Stimulated activated effector memory CD8-positive, alpha-beta T cell treated with anti-CD3 and anti-CD28 coated beads, Interleukin-12 subunit alpha, Interleukin-12 subunit beta, amount 100 ng/mL, for 72 hours (primary cell): ENCODE measurements around the gene MRNIP.
A peak's percentile ranks its signal among the peaks of the same experiment; 100 is the strongest.

Source experiments
- ATAC-seq: fragments of 150-1000 bp; cut with Tn5 transposase; 2 replicates; pipeline ENCODE4 v1.10.0; 2021
- DNase-seq, 2 donors: peaks; one replicate each; pipeline ENCODE4 v3.0.0; 2021 to 2022; ENCODE audit warnings: low spot score in 2 of 2
- H3K27ac Mint-ChIP-seq: one replicate; pipeline ENCODE4 v1.8.0; 2022; ENCODE audit warnings: mild to moderate bottlenecking, mixed read lengths
- H3K36me3 Mint-ChIP-seq: one replicate; pipeline ENCODE4 v1.8.0; 2022; ENCODE audit warnings: mild to moderate bottlenecking, mixed read lengths
- H3K4me1 Mint-ChIP-seq: one replicate; pipeline ENCODE4 v1.8.0; 2022; ENCODE audit warnings: mixed read lengths
- H3K4me3 Mint-ChIP-seq: one replicate; pipeline ENCODE4 v1.8.0; 2022; ENCODE audit warnings: mild to moderate bottlenecking, mixed read lengths
- H3K9me3 Mint-ChIP-seq: one replicate; pipeline ENCODE4 v1.8.0; 2022; ENCODE audit warnings: mixed read lengths

MRNIP gene

GRCh38 chr5:179893076-179893957 is 34.7 kb upstream of the MRNIP start:
- no peak overlapping the region for H3K27ac Mint-ChIP-seq
- H3K4me1 Mint-ChIP-seq, result no peaks in the 10 kb centered on the region
- H3K36me3 Mint-ChIP-seq, result peaks cover 43% of the 10 kb centered on the region
- ATAC-seq (peak; percentile 6), DNase-seq (no peak)
- H3K9me3 Mint-ChIP-seq, result no peaks in the 10 kb centered on the region
- no peak overlapping the region for H3K4me3 Mint-ChIP-seq

- no peak for DNase-seq
- no peaks in the 10 kb centered on the region for H3K4me1 Mint-ChIP-seq
- no peak overlapping the region for H3K27ac Mint-ChIP-seq
- no peaks in the 10 kb centered on the region for H3K9me3 Mint-ChIP-seq
- no peak for ATAC-seq
- H3K4me3 Mint-ChIP-seq, result no peak overlapping the region
- peaks cover 36% of the 10 kb centered on the region for H3K36me3 Mint-ChIP-seq
These were observed 33.6 kb upstream of the MRNIP start for GRCh38 chr5:179892255-179892654.

- Mint-ChIP-seq H3K27ac (no peak overlapping the region), H3K36me3 (peaks cover 43% of the 10 kb centered on the region), H3K4me1 (peaks cover under 1% of the 10 kb centered on the region), H3K4me3 (no peak overlapping the region), H3K9me3 (no peaks in the 10 kb centered on the region)
- ATAC-seq, result no peak
- no peak for DNase-seq
These were observed 32.4 kb upstream of the MRNIP start for GRCh38 chr5:179890751-179891682.

DNA sequence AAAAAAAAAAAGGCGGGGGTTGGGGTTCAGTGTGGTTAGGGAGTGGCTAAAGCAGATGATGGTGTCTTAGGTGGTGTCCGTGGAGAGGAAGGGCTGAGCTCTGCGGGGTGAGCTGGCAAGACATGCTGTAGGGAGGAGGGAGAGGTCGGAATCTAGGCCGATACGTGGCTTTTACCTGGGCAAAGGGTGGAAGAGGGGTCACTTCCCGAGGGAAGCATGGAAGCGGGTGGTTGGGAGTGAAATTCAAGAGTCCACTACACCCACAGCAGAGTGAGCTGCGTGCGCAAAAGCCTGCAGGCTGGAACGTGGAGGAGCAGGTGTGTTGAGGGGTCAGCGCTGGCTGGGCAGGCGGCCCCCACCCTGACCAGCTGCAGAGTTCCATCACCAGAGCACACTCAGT is 31.3 kb upstream of the MRNIP start:
- peaks cover 46% of the 10 kb centered on the region for H3K36me3 Mint-ChIP-seq
- peaks cover 6% of the 10 kb centered on the region for H3K4me1 Mint-ChIP-seq
- H3K4me3 Mint-ChIP-seq, result no peak overlapping the region
- no peak overlapping the region for H3K27ac Mint-ChIP-seq
- no peak for ATAC-seq
- DNase-seq, result no peak
- no peaks in the 10 kb centered on the region for H3K9me3 Mint-ChIP-seq

DNA sequence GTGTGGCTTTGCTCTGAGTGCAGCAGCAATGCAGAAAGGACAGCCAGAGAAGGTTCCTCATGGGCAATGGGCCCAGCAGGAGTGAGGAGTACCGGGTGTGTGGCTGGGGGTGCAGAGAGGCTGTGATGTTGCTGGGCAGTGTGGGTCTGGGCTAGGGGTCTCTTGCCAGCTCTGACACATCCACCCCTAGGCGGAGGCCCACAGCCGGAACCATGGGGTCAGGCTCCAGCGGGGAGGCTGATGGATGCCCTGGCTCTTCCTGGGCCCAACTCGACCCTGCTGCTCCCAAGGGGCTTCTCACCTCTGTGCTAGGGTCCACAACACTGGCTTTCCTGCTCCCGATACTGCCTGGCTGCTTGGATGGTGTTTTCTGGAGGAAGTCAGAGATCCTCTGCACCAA is 29.2 kb upstream of the MRNIP start:
- ATAC-seq (no peak), DNase-seq (no peak)
- Mint-ChIP-seq H3K9me3 (peaks cover 9% of the 10 kb centered on the region), H3K4me3 (no peak overlapping the region), H3K36me3 (peaks cover 61% of the 10 kb centered on the region), H3K4me1 (peaks cover 6% of the 10 kb centered on the region), H3K27ac (no peak overlapping the region)

DNA sequence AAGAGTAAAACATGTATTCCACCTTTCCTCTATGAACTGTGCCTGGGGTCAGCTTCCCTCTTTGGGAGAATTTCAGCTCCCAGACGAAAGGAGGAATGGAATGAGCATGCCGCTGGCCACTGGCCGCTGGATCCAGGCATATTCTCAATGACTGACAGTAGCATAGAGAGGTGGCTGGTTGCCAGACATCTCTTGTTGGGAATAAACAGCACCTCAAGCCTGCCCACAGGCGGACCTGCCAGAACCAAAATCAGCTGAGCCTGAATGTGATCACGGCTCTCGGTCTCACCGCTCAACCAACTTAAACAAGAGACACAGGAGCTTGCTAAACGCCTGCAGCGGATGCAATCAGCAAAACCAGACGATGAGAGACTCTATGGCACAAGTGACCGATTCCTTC is 28.5 kb upstream of the MRNIP start:
- H3K4me1 Mint-ChIP-seq, result peaks cover 6% of the 10 kb centered on the region
- ATAC-seq, result no peak
- H3K27ac Mint-ChIP-seq, result no peak overlapping the region
- peaks cover 9% of the 10 kb centered on the region for H3K9me3 Mint-ChIP-seq
- H3K4me3 Mint-ChIP-seq, result no peak overlapping the region
- peaks cover 61% of the 10 kb centered on the region for H3K36me3 Mint-ChIP-seq
- no peak for DNase-seq

- Mint-ChIP-seq H3K9me3 (peaks cover 9% of the 10 kb centered on the region), H3K36me3 (peaks cover 67% of the 10 kb centered on the region), H3K4me1 (peaks cover 6% of the 10 kb centered on the region), H3K27ac (no peak overlapping the region), H3K4me3 (no peak overlapping the region)
- ATAC-seq (no peak), DNase-seq (no peak)
These were observed 27.7 kb upstream of the MRNIP start for GRCh38 chr5:179886190-179886911.

DNA sequence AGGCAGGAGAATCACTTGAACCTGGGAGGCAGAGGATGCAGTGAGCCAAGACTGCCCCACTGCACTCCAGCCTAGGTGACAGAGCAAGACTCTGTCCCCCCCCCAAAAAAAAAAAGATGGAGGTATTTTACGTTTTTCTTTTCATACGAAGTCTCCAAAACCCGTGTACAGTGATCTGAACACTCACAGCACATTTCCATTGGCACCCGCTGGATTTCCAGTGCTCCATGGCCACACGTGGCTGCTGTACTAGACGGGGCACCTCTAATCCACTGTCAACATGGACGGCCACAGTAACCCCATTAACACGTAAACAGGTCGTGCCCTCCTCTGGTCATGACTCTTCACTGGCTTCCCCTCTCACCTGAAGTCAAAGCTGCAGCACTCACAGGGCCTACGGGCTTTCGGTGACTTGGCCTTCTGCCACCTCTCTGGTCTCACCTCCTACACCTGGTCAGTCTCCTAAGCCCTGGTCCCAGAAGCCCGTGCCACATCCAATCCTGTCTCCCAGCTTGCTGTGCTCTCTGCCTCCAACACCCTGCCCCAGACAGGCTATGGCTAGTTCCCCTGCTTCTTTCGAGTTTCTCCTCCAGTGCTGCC is 27.0 kb upstream of the MRNIP start:
- Mint-ChIP-seq H3K4me3 (no peak overlapping the region), H3K9me3 (peaks cover 9% of the 10 kb centered on the region), H3K4me1 (peaks cover 6% of the 10 kb centered on the region), H3K36me3 (peaks cover 67% of the 10 kb centered on the region), H3K27ac (no peak overlapping the region)
- DNase-seq (no peak), ATAC-seq (no peak)

DNA sequence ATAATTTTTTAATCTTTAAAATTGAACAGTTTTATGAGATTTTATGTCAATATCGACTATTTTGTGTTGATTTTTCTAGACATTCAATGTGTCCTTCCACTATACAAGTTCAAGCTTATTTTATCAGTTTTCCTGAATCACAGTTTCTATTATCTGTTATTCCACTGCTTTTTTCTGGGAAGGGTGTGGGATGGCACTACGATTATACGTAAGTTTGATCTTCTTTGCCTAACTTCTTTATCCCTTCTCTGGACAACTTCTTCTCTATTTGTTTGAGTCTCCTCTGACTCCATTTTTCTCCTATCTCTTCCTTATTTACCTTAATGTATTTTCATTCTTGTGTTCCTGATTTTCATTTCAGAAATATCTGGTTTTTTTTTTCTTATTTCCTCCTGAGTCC is 24.5 kb upstream of the MRNIP start:
- DNase-seq (no peak), ATAC-seq (no peak)
- Mint-ChIP-seq H3K4me3 (no peak overlapping the region), H3K27ac (no peak overlapping the region), H3K36me3 (peaks cover 48% of the 10 kb centered on the region), H3K4me1 (peaks cover 6% of the 10 kb centered on the region), H3K9me3 (peaks cover 9% of the 10 kb centered on the region)

DNA sequence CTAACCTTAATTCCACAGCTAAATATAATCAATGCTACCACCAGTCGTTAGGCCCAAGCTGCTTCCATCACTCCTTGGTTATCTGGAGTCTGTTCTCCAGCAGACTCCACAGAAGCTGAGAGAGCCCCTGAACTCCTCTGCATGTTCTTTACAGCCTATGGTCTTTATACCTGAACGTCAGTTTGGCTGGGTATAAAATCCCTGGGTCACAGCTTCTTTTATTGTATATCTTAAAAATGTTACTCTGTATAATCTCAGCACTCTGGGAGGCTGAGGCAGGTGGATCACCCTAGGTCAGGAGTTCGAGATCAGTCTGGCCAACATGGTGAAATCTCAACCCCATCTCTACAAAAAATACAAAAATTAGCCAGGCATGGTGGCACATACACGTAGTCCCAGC is 23.7 kb upstream of the MRNIP start:
- H3K27ac Mint-ChIP-seq, result peak overlapping the region; percentile 19
- ATAC-seq, result no peak
- no peak overlapping the region for H3K4me3 Mint-ChIP-seq
- H3K9me3 Mint-ChIP-seq, result peaks cover 9% of the 10 kb centered on the region
- peaks cover 6% of the 10 kb centered on the region for H3K4me1 Mint-ChIP-seq
- no peak for DNase-seq
- H3K36me3 Mint-ChIP-seq, result peaks cover 51% of the 10 kb centered on the region

DNA sequence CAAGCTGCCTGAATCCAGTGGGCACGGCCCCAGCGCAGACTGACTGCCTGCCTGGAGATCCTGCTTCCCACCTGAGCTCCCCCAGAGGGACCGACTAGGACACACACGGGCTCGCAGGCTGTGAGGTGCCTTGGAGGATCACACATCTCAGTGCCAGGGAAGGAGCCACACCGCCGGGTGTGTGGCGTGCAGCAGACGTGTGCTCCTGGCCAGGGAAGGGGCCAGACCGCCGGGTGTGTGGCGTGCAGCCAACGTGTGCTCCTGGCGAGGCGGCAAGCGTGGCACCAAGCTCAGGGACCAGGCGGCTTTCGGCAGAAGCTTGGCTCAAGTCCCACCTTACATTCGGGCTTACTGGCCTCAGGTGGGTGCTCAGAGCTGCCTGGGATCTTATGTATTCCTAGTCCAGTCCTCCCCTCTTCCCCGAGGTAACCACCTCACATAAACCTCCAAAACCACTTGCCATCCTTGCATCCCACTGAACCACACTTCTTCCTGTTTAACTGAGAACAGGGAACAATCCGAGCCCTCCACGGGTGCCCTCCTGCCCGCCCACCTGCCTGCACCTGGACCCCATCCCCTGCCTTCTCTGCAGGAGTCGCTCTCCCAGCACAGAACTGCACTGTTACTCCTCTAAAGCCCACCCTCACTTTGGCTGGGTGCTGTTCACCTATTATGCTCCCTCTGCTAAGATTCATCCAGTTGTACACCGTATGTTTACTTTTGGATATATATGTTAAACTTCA is 22.4 kb upstream of the MRNIP start:
- H3K4me1 Mint-ChIP-seq, result peaks cover 5% of the 10 kb centered on the region
- peaks cover 51% of the 10 kb centered on the region for H3K36me3 Mint-ChIP-seq
- ATAC-seq, result no peak
- peak overlapping the region; percentile 18 for H3K27ac Mint-ChIP-seq
- H3K9me3 Mint-ChIP-seq, result peaks cover 9% of the 10 kb centered on the region
- H3K4me3 Mint-ChIP-seq, result no peak overlapping the region
- DNase-seq, result no peak

GRCh38 chr5:179880066-179880650 is 21.5 kb upstream of the MRNIP start:
- ATAC-seq, result peak; percentile 20
- no peak for DNase-seq

DNA sequence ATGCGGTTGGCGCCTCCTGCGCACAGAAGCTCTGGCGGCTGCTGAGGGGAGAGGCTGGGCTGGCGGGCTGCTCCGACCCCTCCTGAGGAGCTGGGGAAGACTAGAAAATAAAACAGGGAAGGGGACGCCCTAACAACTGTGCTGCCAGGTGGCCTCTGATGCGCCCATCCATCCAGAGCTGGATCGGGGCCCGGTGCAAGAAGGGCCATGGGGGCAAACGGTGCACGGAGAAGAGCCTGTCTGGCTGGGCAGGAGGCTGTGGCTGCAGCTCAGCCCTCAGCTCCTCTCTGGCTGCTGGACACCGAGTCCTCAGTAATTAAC is 21.0 kb upstream of the MRNIP start:
- no peak overlapping the region for H3K4me3 Mint-ChIP-seq

More at GRCh38 chr5:179880066-179880650, 21.5 kb upstream of the MRNIP start:
- Mint-ChIP-seq H3K4me3 (no peak overlapping the region), H3K27ac (no peak overlapping the region), H3K9me3 (peaks cover 9% of the 10 kb centered on the region), H3K4me1 (no peaks in the 10 kb centered on the region), H3K36me3 (peaks cover 48% of the 10 kb centered on the region)

More for the DNA sequence above, 21.0 kb upstream of the MRNIP start:
- Mint-ChIP-seq H3K36me3 (peaks cover 48% of the 10 kb centered on the region), H3K4me1 (no peaks in the 10 kb centered on the region), H3K9me3 (peaks cover 9% of the 10 kb centered on the region), H3K27ac (no peak overlapping the region)
- no peak for DNase-seq
- ATAC-seq, result peak; percentile 30
